ENCODE measurements around the gene WDR45.

- TF ChIP-seq CTCF (IDR thresholded peaks at IDR 0.05) (no peak), ZFX (IDR thresholded peaks at IDR 0.05; ENCODE audit: borderline replicate concordance) (no peak)
Measured at GRCh38 chrX:49054073-49054762, 25.5 kb downstream of the WDR45 start.
